HCT116 (cell line): Measurements from ENCODE around the gene GSG1L. TPM values are rescaled to one million over a fixed set of nuclear protein-coding genes. Genes with fewer than 3 reads are reported as not detected.

Experiments
- ATAC-seq: fragments of 200-7000 bp; cut with Tn5 transposase; 2 replicates; pipeline ENCODE4 v1.9.1; 2020; ENCODE audit warnings: mild to moderate bottlenecking, moderate library complexity
- BruUV-seq: library from RNA; stranded (reverse); fragments of 400-500 nt; replicated peaks from 2 replicates; lab custom pipeline; 2021; lab: Mats Ljungman, UMichigan
- CTCF ChIA-PET: fragments of 300-600 bp; sonication (Branson Sonifier 250); formaldehyde crosslinking; loops from one replicate; lab custom pipeline; 2021; ENCODE audit warnings: antibody characterized with exemption; lab: Charles Lee
- POLR2A ChIA-PET: fragments of 300-600, 350-600 bp; sonication (Branson Sonifier 250); formaldehyde crosslinking; loops from one replicate; lab custom pipeline; 2021; ENCODE audit warnings: antibody characterized with exemption; lab: Charles Lee
- RAD21 ChIA-PET, 2 experiments: fragments of 300-600 bp; sonication (Branson Sonifier 250); formaldehyde crosslinking; loops; one replicate each; lab custom pipeline; 2023; ENCODE audit warnings: low total read pairs in 2 of 2; ENCODE audit not compliant: uncharacterized antibody in 2 of 2, unreplicated experiment in 2 of 2, low non-redundant PET in 1 of 2; lab: Charles Lee
- DNase-seq: peaks from one replicate; pipeline ENCODE4 v3.0.0-alpha.2; 2010; ENCODE audit warnings: low read depth, low spot score
- H2AFZ ChIP-seq: fragments of 200-600 bp; shearing (Covaris generic), sonication (generic); 2 replicates; pipeline ENCODE4 v1.6.1; 2017; ENCODE audit warnings: low read depth, mixed run types, mixed read lengths, antibody characterized with exemption, low read length; ENCODE audit not compliant: poor library complexity, severe bottlenecking
- H3K27ac ChIP-seq: 2 replicates; pipeline ENCODE4 v1.5.1; 2012; ENCODE audit warnings: low read depth, low read length
- H3K27me3 ChIP-seq: fragments of 200-600 bp; sonication (generic); 2 replicates; pipeline ENCODE4 v1.6.1; 2016; ENCODE audit warnings: mixed run types, low read length, mixed read lengths; ENCODE audit not compliant: insufficient read depth
- H3K36me3 ChIP-seq, 2 experiments: fragments of 200-500 bp in 1 of 2; fragments of 200-600 bp in 1 of 2; sonication (Bioruptor generic) in 1 of 2; sonication (generic) in 1 of 2; 2 replicates each; pipeline versions ENCODE4 v1.5.1 to v1.6.1; 2014 to 2016; ENCODE audit warnings: low read length in 2 of 2, inconsistent platforms in 1 of 2, mixed read lengths in 1 of 2, mixed run types in 1 of 2; ENCODE audit not compliant: insufficient read depth in 2 of 2, control insufficient read depth in 1 of 2
- H3K4me1 ChIP-seq, 2 experiments: fragments of 200-600 bp in 1 of 2; sonication (generic) in 1 of 2; 2 replicates each; pipeline versions ENCODE4 v1.5.1 to v1.6.1; 2012 to 2017; ENCODE audit warnings: low read length in 2 of 2, inconsistent platforms in 1 of 2, mild to moderate bottlenecking in 1 of 2, mixed read lengths in 1 of 2, mixed run types in 1 of 2, moderate library complexity in 1 of 2; ENCODE audit not compliant: insufficient read depth in 2 of 2, control insufficient read depth in 1 of 2
- H3K4me2 ChIP-seq: fragments of 200-600 bp; sonication (generic); 2 replicates; pipeline ENCODE4 v1.6.1; 2017; ENCODE audit warnings: mixed run types, low read length, mixed read lengths
- H3K4me3 ChIP-seq, 2 experiments: fragments of 200-600 bp in 1 of 2; sonication (generic) in 1 of 2; replicated peaks in 1 of 2; 2 replicates each; pipeline ENCODE4 v1.5.1; 2011 to 2016; ENCODE audit warnings: low read length in 2 of 2, control low read depth in 1 of 2, low read depth in 1 of 2, mild to moderate bottlenecking in 1 of 2, mixed read lengths in 1 of 2, mixed run types in 1 of 2
- H3K79me2 ChIP-seq: fragments of 200-600 bp; sonication (generic); 2 replicates; pipeline ENCODE4 v1.6.1; 2017; ENCODE audit warnings: mild to moderate bottlenecking, mixed run types, low read length, moderate library complexity, mixed read lengths; ENCODE audit not compliant: insufficient read depth
- H3K9ac ChIP-seq: fragments of 200-600 bp; sonication (generic); 2 replicates; pipeline ENCODE4 v1.6.1; 2016; ENCODE audit warnings: low read length, mixed read lengths
- H3K9me2 ChIP-seq: fragments of 200-600 bp; sonication (generic), shearing (Covaris generic); 2 replicates; pipeline ENCODE4 v1.6.1; 2017; ENCODE audit warnings: mixed run types, mild to moderate bottlenecking, moderate library complexity; ENCODE audit not compliant: insufficient read depth
- H3K9me3 ChIP-seq, 2 experiments: fragments of 200-500 bp in 1 of 2; fragments of 200-600 bp in 1 of 2; sonication (Bioruptor generic) in 1 of 2; sonication (generic) in 1 of 2; 2 replicates each; pipeline ENCODE4 v1.6.1; 2014 to 2017; ENCODE audit warnings: low read length in 2 of 2, mixed read lengths in 2 of 2, inconsistent platforms in 1 of 2, low read depth in 1 of 2, mild to moderate bottlenecking in 1 of 2, mixed run types in 1 of 2, moderate library complexity in 1 of 2; ENCODE audit not compliant: control insufficient read depth in 1 of 2, insufficient read depth in 1 of 2
- H4K20me1 ChIP-seq: fragments of 200-600 bp; sonication (generic), shearing (Covaris generic); 2 replicates; pipeline ENCODE4 v1.6.1; 2017; ENCODE audit warnings: mixed run types, mild to moderate bottlenecking, moderate library complexity; ENCODE audit not compliant: insufficient read depth
- ATF3 ChIP-seq: IDR thresholded peaks from 2 replicates; pipeline ENCODE4 v1.6.1; 2012
- CEBPB ChIP-seq: IDR thresholded peaks from 2 replicates; pipeline ENCODE4 v1.6.1; 2012; ENCODE audit warnings: low read depth
- EGR1 ChIP-seq: IDR thresholded peaks from 2 replicates; pipeline ENCODE4 v1.6.1; 2012; ENCODE audit warnings: low read depth
- EZH2 ChIP-seq: fragments of 200-600 bp; sonication (generic); IDR thresholded peaks from 2 replicates; pipeline ENCODE4 v1.6.1; 2017; ENCODE audit warnings: antibody characterized with exemption, mixed run types
- FOSL1 ChIP-seq: IDR thresholded peaks from 2 replicates; pipeline ENCODE4 v1.6.1; 2012; ENCODE audit warnings: low read depth
- POLR2AphosphoS5 ChIP-seq: IDR thresholded peaks from 2 replicates; pipeline ENCODE4 v1.6.1; 2011; ENCODE audit warnings: mild to moderate bottlenecking, low read depth, low read length, moderate library complexity
- SIN3A ChIP-seq: IDR thresholded peaks from 2 replicates; pipeline ENCODE4 v1.6.1; 2012; ENCODE audit warnings: low read depth
- ZBTB33 ChIP-seq: IDR thresholded peaks from 2 replicates; pipeline ENCODE4 v1.6.1; 2011; ENCODE audit warnings: mild to moderate bottlenecking, low read length, moderate library complexity; ENCODE audit not compliant: insufficient replicate concordance; ENCODE audit errors: extremely low read depth
- intact Hi-C: fragments of 100-400 bp; cut with micrococcal nuclease; formaldehyde crosslinking; loops from 2 replicates; pipeline ENCODE4 v1.10.0; 2022
- total RNA-seq: library from RNA; stranded (reverse); gene quantifications from one replicate; pipeline ENCODE4 v1.2.1, GENCODE V29; 2021; ENCODE audit not compliant: unreplicated experiment
- TF ChIP-seq, protein P1 (sequence below), 3 experiments: fragments of 200-600 bp in 1 of 3; sonication (generic) in 1 of 3; IDR thresholded peaks in 2 of 3; conservative IDR thresholded peaks in 1 of 3; 2 replicates each; pipeline ENCODE4 v1.5.1; 2012 to 2017; ENCODE audit warnings: low read depth in 2 of 3, low read length in 2 of 3, antibody characterized with exemption in 1 of 3, borderline replicate concordance in 1 of 3, control low read depth in 1 of 3, mild to moderate bottlenecking in 1 of 3, mixed read lengths in 1 of 3, mixed run types in 1 of 3, moderate library complexity in 1 of 3; ENCODE audit not compliant: insufficient read depth in 1 of 3
- TF ChIP-seq, protein P2 (sequence below): IDR thresholded peaks from 2 replicates; pipeline ENCODE4 v1.6.1; 2012

Gene GSG1L
- total RNA-seq, 1 experiment from 2014 or later: not detected

GRCh38 chr16:28103516-28104170, 40.1 kb upstream of the GSG1L start:
- no TSS peak for BruUV-seq
- no peak for ATAC-seq
- ChIA-PET POLR2A (no interaction called here), CTCF (no interaction called here), RAD21 (no interaction called here)
- Histone ChIP-seq H3K4me2 (no peak overlapping the region), H3K9ac (no peak overlapping the region), H3K36me3 (peaks cover 59 to 75% of the 10 kb centered on the region in 2 experiments), H3K4me1 (no peaks in the 10 kb centered on the region), H3K79me2 (peaks cover 10% of the 10 kb centered on the region; the same call in 1 of the 2 replicates), H4K20me1 (peaks cover 7% of the 10 kb centered on the region; the same call in 1 of the 2 replicates), H2AFZ (no peak overlapping the region), H3K4me3 (no peak overlapping the region), H3K9me2 (no peaks in the 10 kb centered on the region), H3K9me3 (no peaks in the 10 kb centered on the region), H3K27me3 (no peaks in the 10 kb centered on the region), H3K27ac (no peak overlapping the region)
- DNase-seq: no peak
- intact Hi-C loops: no loop called here
- TF ChIP-seq, protein P1, sequence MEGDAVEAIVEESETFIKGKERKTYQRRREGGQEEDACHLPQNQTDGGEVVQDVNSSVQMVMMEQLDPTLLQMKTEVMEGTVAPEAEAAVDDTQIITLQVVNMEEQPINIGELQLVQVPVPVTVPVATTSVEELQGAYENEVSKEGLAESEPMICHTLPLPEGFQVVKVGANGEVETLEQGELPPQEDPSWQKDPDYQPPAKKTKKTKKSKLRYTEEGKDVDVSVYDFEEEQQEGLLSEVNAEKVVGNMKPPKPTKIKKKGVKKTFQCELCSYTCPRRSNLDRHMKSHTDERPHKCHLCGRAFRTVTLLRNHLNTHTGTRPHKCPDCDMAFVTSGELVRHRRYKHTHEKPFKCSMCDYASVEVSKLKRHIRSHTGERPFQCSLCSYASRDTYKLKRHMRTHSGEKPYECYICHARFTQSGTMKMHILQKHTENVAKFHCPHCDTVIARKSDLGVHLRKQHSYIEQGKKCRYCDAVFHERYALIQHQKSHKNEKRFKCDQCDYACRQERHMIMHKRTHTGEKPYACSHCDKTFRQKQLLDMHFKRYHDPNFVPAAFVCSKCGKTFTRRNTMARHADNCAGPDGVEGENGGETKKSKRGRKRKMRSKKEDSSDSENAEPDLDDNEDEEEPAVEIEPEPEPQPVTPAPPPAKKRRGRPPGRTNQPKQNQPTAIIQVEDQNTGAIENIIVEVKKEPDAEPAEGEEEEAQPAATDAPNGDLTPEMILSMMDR (IDR thresholded peaks at IDR 0.05 in 2 of 3, conservative IDR thresholded peaks at IDR 0.05 in 1 of 3; ENCODE audit: borderline replicate concordance in 1 of 3, insufficient read depth in 1 of 3, low read depth in 2 of 3, low read length in 2 of 3): no peak
- no peak for TF ChIP-seq FOSL1
- TF ChIP-seq ATF3: no peak
- TF ChIP-seq, protein P2, sequence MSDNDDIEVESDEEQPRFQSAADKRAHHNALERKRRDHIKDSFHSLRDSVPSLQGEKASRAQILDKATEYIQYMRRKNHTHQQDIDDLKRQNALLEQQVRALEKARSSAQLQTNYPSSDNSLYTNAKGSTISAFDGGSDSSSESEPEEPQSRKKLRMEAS: no peak
- no peak for TF ChIP-seq POLR2AphosphoS5
- no peak for TF ChIP-seq SIN3A
- no peak for TF ChIP-seq EZH2
- no peak for TF ChIP-seq ZBTB33
- no peak for TF ChIP-seq CEBPB
- no peak for TF ChIP-seq EGR1
